A673 (cell line): ENCODE measurements around the gene SLC22A4. TPM values are rescaled to one million over a fixed set of nuclear protein-coding genes. Genes with fewer than 3 reads are reported as not detected.

Experiments used
- BruUV-seq: library from RNA; stranded (reverse); fragments of 400-500 nt; replicated peaks from 2 replicates; lab custom pipeline; 2021; lab: Mats Ljungman, UMichigan
- CTCF ChIA-PET: fragments of 300-600 bp; sonication (Branson Sonifier 250); formaldehyde crosslinking; loops from one replicate; lab custom pipeline; 2022; ENCODE audit warnings: antibody characterized with exemption; lab: Charles Lee
- POLR2A ChIA-PET: fragments of 300-600 bp; sonication (Branson Sonifier 250); formaldehyde crosslinking; loops from one replicate; lab custom pipeline; 2022; ENCODE audit warnings: antibody characterized with exemption; ENCODE audit not compliant: low non-redundant PET; lab: Charles Lee
- DNase-seq: peaks from one replicate; pipeline ENCODE4 v3.0.0-alpha.2; 2015; ENCODE audit warnings: low spot score
- H3K27ac ChIP-seq: fragments of 200-600 bp; sonication (generic); 2 replicates; pipeline ENCODE4 v1.5.1; 2016; ENCODE audit warnings: mixed run types, low read depth, mild to moderate bottlenecking, mixed read lengths, antibody characterized with exemption, low read length; ENCODE audit not compliant: poor library complexity, severe bottlenecking
- H3K27me3 ChIP-seq: fragments of 200-600 bp; sonication (generic); replicated peaks from 2 replicates; pipeline ENCODE4 v1.6.1; 2017; ENCODE audit warnings: mixed run types, low read depth, mild to moderate bottlenecking, mixed read lengths, antibody characterized with exemption, low read length; ENCODE audit not compliant: insufficient read depth, poor library complexity
- H3K36me3 ChIP-seq: fragments of 200-600 bp; sonication (generic); 2 replicates; pipeline ENCODE4 v1.6.1; 2016; ENCODE audit warnings: mixed run types, mild to moderate bottlenecking, mixed read lengths, antibody characterized with exemption, low read length; ENCODE audit not compliant: insufficient read depth, poor library complexity, severe bottlenecking
- H3K4me1 ChIP-seq: fragments of 200-600 bp; sonication (generic); 2 replicates; pipeline ENCODE4 v1.6.1; 2017; ENCODE audit warnings: mixed run types, mild to moderate bottlenecking, mixed read lengths, antibody characterized with exemption, low read length; ENCODE audit not compliant: insufficient read depth, poor library complexity, severe bottlenecking
- H3K4me3 ChIP-seq: fragments of 200-600 bp; sonication (generic); 2 replicates; pipeline ENCODE4 v1.5.1; 2016; ENCODE audit warnings: low read depth, mixed run types, mild to moderate bottlenecking, mixed read lengths, low read length; ENCODE audit not compliant: poor library complexity, severe bottlenecking
- H3K9me3 ChIP-seq: fragments of 200-600 bp; sonication (generic); 2 replicates; pipeline ENCODE4 v1.6.1; 2016; ENCODE audit warnings: mixed run types, low read depth, mild to moderate bottlenecking, mixed read lengths, antibody characterized with exemption, low read length; ENCODE audit not compliant: poor library complexity, severe bottlenecking
- CTCF ChIP-seq: fragments of 300-800, 200-600 bp; sonication (generic); conservative IDR thresholded peaks from 2 replicates; pipeline ENCODE4 v1.5.1; 2017; ENCODE audit warnings: low read depth, mild to moderate bottlenecking, antibody characterized with exemption, low read length, moderate library complexity, mixed read lengths
- EZH2 ChIP-seq: fragments of 200-600 bp; sonication (generic); IDR thresholded peaks from 2 replicates; pipeline ENCODE4 v1.6.1; 2017; ENCODE audit warnings: borderline replicate concordance, low read depth, mild to moderate bottlenecking, mixed read lengths, antibody characterized with exemption, low read length; ENCODE audit not compliant: poor library complexity, severe bottlenecking
- intact Hi-C: fragments of 100-400 bp; cut with micrococcal nuclease; formaldehyde crosslinking; loops from one replicate; pipeline ENCODE4 v1.10.0; 2022; ENCODE audit not compliant: unreplicated experiment
- total RNA-seq: library from RNA; stranded (reverse); gene quantifications from 2 replicates; pipeline ENCODE4 v1.2.3, GENCODE V29; 2021

Gene SLC22A4
- total RNA-seq, 1 experiment from 2014 or later: 0.99 TPM

GRCh38 chr5:132280371-132281240, 13.6 kb upstream of the SLC22A4 start:
- no peaks in the 10 kb centered on the region for H3K27me3 ChIP-seq
- TF ChIP-seq CTCF: no peak
- TF ChIP-seq EZH2: no peak
- H3K4me1 ChIP-seq: peaks cover 9% of the 10 kb centered on the region
- DNase-seq: no peak
- BruUV-seq: no TSS peak
- H3K9me3 ChIP-seq: no peaks in the 10 kb centered on the region
- CTCF ChIA-PET: interaction anchor here (0.6 kb wide), 1 partner anchor 242 kb away, joined by 6 read pairs; no protein-coding TSS in a partner anchor
- POLR2A ChIA-PET: no interaction called here
- no peak overlapping the region for H3K4me3 ChIP-seq
- H3K27ac ChIP-seq: no peak overlapping the region
- intact Hi-C loops: no loop called here
- H3K36me3 ChIP-seq: no peaks in the 10 kb centered on the region

- peaks cover 9% of the 10 kb centered on the region for H3K4me1 ChIP-seq
- intact Hi-C loops: no loop called here
- DNase-seq: no peak
- H3K9me3 ChIP-seq: no peaks in the 10 kb centered on the region
- no peak overlapping the region for H3K4me3 ChIP-seq
- no peak for TF ChIP-seq CTCF
- TF ChIP-seq EZH2: no peak
- CTCF ChIA-PET: no interaction called here
- no peaks in the 10 kb centered on the region for H3K27me3 ChIP-seq
- no TSS peak for BruUV-seq
- no peak overlapping the region for H3K27ac ChIP-seq
- POLR2A ChIA-PET: interaction anchor here (0.5 kb wide), 1 partner anchor 167 kb away, joined by 4 read pairs; no protein-coding TSS in a partner anchor
- H3K36me3 ChIP-seq: no peaks in the 10 kb centered on the region
Observed at GRCh38 chr5:132281856-132282614, 12.2 kb upstream of the SLC22A4 start.

- DNase-seq: peak; percentile 65
- ChIA-PET POLR2A (no interaction called here), CTCF (no interaction called here)
- H3K36me3 ChIP-seq: no peaks in the 10 kb centered on the region
- H3K4me3 ChIP-seq: no peak overlapping the region
- BruUV-seq: no TSS peak
- H3K27me3 ChIP-seq: no peaks in the 10 kb centered on the region
- H3K27ac ChIP-seq: no peak overlapping the region
- peak; percentile 57 for TF ChIP-seq CTCF
- TF ChIP-seq EZH2: no peak
- H3K9me3 ChIP-seq: no peaks in the 10 kb centered on the region
- intact Hi-C loops: no loop called here
- H3K4me1 ChIP-seq: peaks cover 8% of the 10 kb centered on the region
Observed at GRCh38 chr5:132283423-132284043, 10.7 kb upstream of the SLC22A4 start.
